HepG2 (cell line): ENCODE results near the gene MPPE1. TPM values are rescaled to one million over a fixed set of nuclear protein-coding genes. Genes with fewer than 3 reads are reported as not detected.
A peak's percentile ranks its signal among the peaks of the same experiment; 100 is the strongest.

Experiments used
- CHD4 ChIP-seq: fragments of 200-600 bp; sonication (generic); IDR thresholded peaks from 2 replicates; pipeline ENCODE4 v1.7.0; 2017; ENCODE audit warnings: mild to moderate bottlenecking, low read length, borderline replicate concordance
- DR1 ChIP-seq: sonication (generic); formaldehyde crosslinking; IDR thresholded peaks from 2 replicates; pipeline ENCODE4 v1.8.0; 2021; ENCODE audit warnings: mild to moderate bottlenecking, missing genetic modification reagents, inconsistent platforms
- KDM2A ChIP-seq: sonication (generic); formaldehyde crosslinking; IDR thresholded peaks from 2 replicates; pipeline ENCODE4 v1.4.0; 2020; ENCODE audit warnings: low read depth, missing genetic modification reagents, borderline replicate concordance
- MIER3 ChIP-seq: IDR thresholded peaks from 2 replicates; pipeline ENCODE4 v1.6.1; 2016; ENCODE audit warnings: missing compliant biosample characterization, borderline replicate concordance
- NFE2L2 ChIP-seq: fragments of 150-350 bp; IDR thresholded peaks from 2 replicates; pipeline ENCODE4 v1.6.1; 2014; ENCODE audit warnings: low read length
- POLR2A ChIP-seq, 2 experiments: IDR thresholded peaks; 2 replicates each; pipeline ENCODE4 v1.6.1; 2011; ENCODE audit warnings: low read depth in 2 of 2, low read length in 2 of 2, mild to moderate bottlenecking in 1 of 2, moderate library complexity in 1 of 2; ENCODE audit not compliant: insufficient read depth in 1 of 2
- RELA ChIP-seq: sonication (generic); formaldehyde crosslinking; IDR thresholded peaks from 2 replicates; pipeline ENCODE4 v1.4.0; 2020; ENCODE audit warnings: missing genetic modification reagents
- SRSF1 ChIP-seq: fragments of 200-400 bp; formaldehyde crosslinking; optimal IDR thresholded peaks from 2 replicates; pipeline ENCODE3; 2017; ENCODE audit warnings: mild to moderate bottlenecking, low read depth, low read length, moderate library complexity
- ZNF33B ChIP-seq: sonication (generic); formaldehyde crosslinking; IDR thresholded peaks from 2 replicates; pipeline ENCODE4 v1.5.1; 2020; ENCODE audit warnings: mild to moderate bottlenecking, missing genetic modification reagents
- ZNF572 ChIP-seq: sonication (generic); formaldehyde crosslinking; IDR thresholded peaks from 2 replicates; pipeline ENCODE4 v1.5.1; 2020; ENCODE audit warnings: mild to moderate bottlenecking, missing genetic modification reagents
- ZNF577 ChIP-seq: sonication (generic); formaldehyde crosslinking; IDR thresholded peaks from 2 replicates; pipeline ENCODE4 v1.4.0; 2020; ENCODE audit warnings: mild to moderate bottlenecking, low read depth, missing genetic modification reagents, borderline replicate concordance
- ZNF839 ChIP-seq: sonication (generic); formaldehyde crosslinking; IDR thresholded peaks from 2 replicates; pipeline ENCODE4 v1.4.0; 2020; ENCODE audit warnings: missing genetic modification reagents, mild to moderate bottlenecking, borderline replicate concordance
- polyA plus RNA-seq, 8 experiments: library from polyadenylated mRNA; depleted of rRNA in 3 of 8; stranded (reverse) in 7 of 8; unstranded in 1 of 8; fragments of >200 nt; fragmentation: Illumina TruSeq in 4 of 8; extraction: Trizol in 4 of 8; gene quantifications; 2 replicates each; pipeline versions ENCODE4 v1.2.1 to v1.2.3, GENCODE V29; 2011 to 2016; ENCODE audit warnings: low read depth in 4 of 8, missing spikeins in 1 of 8, mixed read lengths in 1 of 8; ENCODE audit not compliant: insufficient read depth in 1 of 8
- total RNA-seq, 5 experiments: library from RNA; depleted of rRNA; stranded (reverse); fragments of >200 nt; fragmentation: Illumina TruSeq; extraction: Trizol; gene quantifications; 2 replicates each; pipeline ENCODE4 v1.2.3, GENCODE V29; 2016; ENCODE audit warnings: low read depth in 1 of 5
- TF ChIP-seq, protein P1 (sequence below): sonication (generic); formaldehyde crosslinking; IDR thresholded peaks from 2 replicates; pipeline ENCODE4 v1.4.0; 2020; ENCODE audit warnings: missing genetic modification reagents, mild to moderate bottlenecking, borderline replicate concordance
- TF ChIP-seq, protein P2 (sequence below): IDR thresholded peaks from 2 replicates; pipeline ENCODE4 v1.6.1; 2016; ENCODE audit warnings: mild to moderate bottlenecking, missing biosample characterization, missing genetic modification reagents
- TF ChIP-seq, protein P3 (sequence below): IDR thresholded peaks from 2 replicates; pipeline ENCODE4 v1.6.1; 2018; ENCODE audit warnings: missing genetic modification reagents
- TF ChIP-seq, protein P4 (sequence below): sonication (generic); formaldehyde crosslinking; IDR thresholded peaks from 2 replicates; pipeline ENCODE4 v1.4.0; 2020; ENCODE audit warnings: missing genetic modification reagents
- TF ChIP-seq, protein P5 (sequence below): sonication (generic); formaldehyde crosslinking; IDR thresholded peaks from 2 replicates; pipeline ENCODE4 v1.4.0; 2020; ENCODE audit warnings: mild to moderate bottlenecking, low read depth, missing genetic modification reagents
- TF ChIP-seq, protein P6 (sequence below), 2 experiments: fragments of 450-650 bp in 1 of 2; sonication (generic) in 1 of 2; formaldehyde crosslinking; IDR thresholded peaks; 2 replicates each; pipeline versions ENCODE4 v1.5.0 to v1.8.0; 2020 to 2022; ENCODE audit warnings: mild to moderate bottlenecking in 1 of 2, missing genetic modification reagents in 1 of 2
- TF ChIP-seq, protein P7 (sequence below): sonication (generic); formaldehyde crosslinking; IDR thresholded peaks from 2 replicates; pipeline ENCODE4 v1.4.0; 2020; ENCODE audit warnings: missing genetic modification reagents

Gene MPPE1
- total and polyA plus RNA-seq, 2 of the 13 experiments (the other 11 are each of a cell fraction or from before 2014, with no cell fraction given), result 9.6 to 11.9 TPM

DNA sequence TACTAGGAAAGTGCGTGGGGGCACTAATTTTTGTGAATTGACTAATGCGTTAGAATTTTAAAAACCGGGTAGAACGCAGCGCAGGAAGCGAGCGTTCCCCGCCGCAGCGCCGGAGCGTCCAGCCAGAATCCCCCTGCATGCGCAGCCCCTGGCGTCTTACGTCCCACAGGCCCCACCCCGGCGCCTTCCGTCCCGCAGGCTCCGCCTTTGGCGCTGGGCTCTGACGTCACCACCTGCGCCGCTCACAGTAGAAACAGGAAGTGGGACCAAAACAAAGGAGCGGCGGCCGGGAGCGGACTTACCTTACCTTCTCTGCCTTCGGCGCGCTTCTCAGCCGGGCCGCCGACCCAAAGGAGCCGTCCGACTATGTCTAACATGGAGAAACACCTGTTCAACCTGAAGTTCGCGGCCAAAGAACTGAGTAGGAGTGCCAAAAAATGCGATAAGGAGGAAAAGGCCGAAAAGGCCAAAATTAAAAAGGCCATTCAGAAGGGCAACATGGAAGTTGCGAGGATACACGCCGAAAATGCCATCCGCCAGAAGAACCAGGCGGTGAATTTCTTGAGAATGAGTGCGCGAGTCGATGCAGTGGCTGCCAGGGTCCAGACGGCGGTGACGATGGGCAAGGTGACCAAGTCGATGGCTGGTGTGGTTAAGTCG is 56.8 kb downstream of the MPPE1 start, which contains the start of gene CHMP1B (continued):
- TF ChIP-seq, protein P1, sequence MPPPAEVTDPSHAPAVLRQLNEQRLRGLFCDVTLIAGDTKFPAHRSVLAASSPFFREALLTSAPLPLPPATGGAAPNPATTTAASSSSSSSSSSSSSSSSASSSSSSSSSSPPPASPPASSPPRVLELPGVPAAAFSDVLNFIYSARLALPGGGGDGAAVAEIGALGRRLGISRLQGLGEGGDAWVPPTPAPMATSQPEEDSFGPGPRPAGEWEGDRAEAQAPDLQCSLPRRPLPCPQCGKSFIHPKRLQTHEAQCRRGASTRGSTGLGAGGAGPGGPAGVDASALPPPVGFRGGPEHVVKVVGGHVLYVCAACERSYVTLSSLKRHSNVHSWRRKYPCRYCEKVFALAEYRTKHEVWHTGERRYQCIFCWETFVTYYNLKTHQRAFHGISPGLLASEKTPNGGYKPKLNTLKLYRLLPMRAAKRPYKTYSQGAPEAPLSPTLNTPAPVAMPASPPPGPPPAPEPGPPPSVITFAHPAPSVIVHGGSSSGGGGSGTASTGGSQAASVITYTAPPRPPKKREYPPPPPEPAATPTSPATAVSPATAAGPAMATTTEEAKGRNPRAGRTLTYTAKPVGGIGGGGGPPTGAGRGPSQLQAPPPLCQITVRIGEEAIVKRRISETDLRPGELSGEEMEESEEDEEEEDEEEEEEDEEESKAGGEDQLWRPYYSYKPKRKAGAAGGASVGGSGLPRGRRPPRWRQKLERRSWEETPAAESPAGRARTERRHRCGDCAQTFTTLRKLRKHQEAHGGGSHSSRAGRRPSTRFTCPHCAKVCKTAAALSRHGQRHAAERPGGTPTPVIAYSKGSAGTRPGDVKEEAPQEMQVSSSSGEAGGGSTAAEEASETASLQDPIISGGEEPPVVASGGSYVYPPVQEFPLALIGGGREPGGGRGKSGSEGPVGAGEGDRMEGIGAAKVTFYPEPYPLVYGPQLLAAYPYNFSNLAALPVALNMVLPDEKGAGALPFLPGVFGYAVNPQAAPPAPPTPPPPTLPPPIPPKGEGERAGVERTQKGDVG (CRISPR knock-in tag), result peak; percentile 91; the same call in 1 of the 2 replicates
- TF ChIP-seq ZNF33B, result peak; percentile 74
- peak; percentile 70; the same call in 1 of the 2 replicates for TF ChIP-seq RELA (CRISPR knock-in tag)
- no peak for TF ChIP-seq NFE2L2
- TF ChIP-seq ZNF572 (CRISPR knock-in tag), result no peak
- TF ChIP-seq DR1 (CRISPR knock-in tag), result peak; percentile 68
- TF ChIP-seq, protein P2, sequence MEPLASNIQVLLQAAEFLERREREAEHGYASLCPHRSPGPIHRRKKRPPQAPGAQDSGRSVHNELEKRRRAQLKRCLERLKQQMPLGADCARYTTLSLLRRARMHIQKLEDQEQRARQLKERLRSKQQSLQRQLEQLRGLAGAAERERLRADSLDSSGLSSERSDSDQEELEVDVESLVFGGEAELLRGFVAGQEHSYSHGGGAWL (CRISPR knock-in tag), result peak; percentile 81
- TF ChIP-seq, protein P3, sequence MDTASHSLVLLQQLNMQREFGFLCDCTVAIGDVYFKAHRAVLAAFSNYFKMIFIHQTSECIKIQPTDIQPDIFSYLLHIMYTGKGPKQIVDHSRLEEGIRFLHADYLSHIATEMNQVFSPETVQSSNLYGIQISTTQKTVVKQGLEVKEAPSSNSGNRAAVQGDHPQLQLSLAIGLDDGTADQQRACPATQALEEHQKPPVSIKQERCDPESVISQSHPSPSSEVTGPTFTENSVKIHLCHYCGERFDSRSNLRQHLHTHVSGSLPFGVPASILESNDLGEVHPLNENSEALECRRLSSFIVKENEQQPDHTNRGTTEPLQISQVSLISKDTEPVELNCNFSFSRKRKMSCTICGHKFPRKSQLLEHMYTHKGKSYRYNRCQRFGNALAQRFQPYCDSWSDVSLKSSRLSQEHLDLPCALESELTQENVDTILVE, result peak; percentile 56; the same call in 1 of the 2 replicates
- TF ChIP-seq, protein P4, sequence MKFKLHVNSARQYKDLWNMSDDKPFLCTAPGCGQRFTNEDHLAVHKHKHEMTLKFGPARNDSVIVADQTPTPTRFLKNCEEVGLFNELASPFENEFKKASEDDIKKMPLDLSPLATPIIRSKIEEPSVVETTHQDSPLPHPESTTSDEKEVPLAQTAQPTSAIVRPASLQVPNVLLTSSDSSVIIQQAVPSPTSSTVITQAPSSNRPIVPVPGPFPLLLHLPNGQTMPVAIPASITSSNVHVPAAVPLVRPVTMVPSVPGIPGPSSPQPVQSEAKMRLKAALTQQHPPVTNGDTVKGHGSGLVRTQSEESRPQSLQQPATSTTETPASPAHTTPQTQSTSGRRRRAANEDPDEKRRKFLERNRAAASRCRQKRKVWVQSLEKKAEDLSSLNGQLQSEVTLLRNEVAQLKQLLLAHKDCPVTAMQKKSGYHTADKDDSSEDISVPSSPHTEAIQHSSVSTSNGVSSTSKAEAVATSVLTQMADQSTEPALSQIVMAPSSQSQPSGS, result peak; percentile 91
- peak; percentile 90 for TF ChIP-seq KDM2A (CRISPR knock-in tag)
- TF ChIP-seq, protein P5, sequence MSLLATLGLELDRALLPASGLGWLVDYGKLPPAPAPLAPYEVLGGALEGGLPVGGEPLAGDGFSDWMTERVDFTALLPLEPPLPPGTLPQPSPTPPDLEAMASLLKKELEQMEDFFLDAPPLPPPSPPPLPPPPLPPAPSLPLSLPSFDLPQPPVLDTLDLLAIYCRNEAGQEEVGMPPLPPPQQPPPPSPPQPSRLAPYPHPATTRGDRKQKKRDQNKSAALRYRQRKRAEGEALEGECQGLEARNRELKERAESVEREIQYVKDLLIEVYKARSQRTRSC (CRISPR knock-in tag), result 0 out of 2 replicates have a peak, but pooled peaks have one; percentile 75
- TF ChIP-seq ZNF839 (CRISPR knock-in tag), result no peak
- TF ChIP-seq, protein P6, sequence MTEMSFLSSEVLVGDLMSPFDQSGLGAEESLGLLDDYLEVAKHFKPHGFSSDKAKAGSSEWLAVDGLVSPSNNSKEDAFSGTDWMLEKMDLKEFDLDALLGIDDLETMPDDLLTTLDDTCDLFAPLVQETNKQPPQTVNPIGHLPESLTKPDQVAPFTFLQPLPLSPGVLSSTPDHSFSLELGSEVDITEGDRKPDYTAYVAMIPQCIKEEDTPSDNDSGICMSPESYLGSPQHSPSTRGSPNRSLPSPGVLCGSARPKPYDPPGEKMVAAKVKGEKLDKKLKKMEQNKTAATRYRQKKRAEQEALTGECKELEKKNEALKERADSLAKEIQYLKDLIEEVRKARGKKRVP (CRISPR knock-in tag; IDR thresholded peaks at IDR 0.05), result 0 out of 4 replicates have a peak, but pooled peaks of 1 of the 2 experiments have one; percentile 76
- peak; percentile 84; the same call in 1 of the 2 replicates for TF ChIP-seq MIER3 (CRISPR knock-in tag)
- peak; percentile 61 for TF ChIP-seq SRSF1
- TF ChIP-seq, protein P7, sequence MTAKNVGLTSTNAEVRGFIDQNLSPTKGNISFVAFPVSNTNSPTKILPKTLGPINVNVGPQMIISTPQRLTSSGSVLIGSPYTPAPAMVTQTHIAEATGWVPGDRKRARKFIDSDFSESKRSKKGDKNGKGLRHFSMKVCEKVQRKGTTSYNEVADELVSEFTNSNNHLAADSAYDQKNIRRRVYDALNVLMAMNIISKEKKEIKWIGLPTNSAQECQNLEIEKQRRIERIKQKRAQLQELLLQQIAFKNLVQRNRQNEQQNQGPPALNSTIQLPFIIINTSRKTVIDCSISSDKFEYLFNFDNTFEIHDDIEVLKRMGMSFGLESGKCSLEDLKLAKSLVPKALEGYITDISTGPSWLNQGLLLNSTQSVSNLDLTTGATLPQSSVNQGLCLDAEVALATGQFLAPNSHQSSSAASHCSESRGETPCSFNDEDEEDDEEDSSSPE (CRISPR knock-in tag), result peak; percentile 66
- no peak for TF ChIP-seq CHD4
- no peak for TF ChIP-seq ZNF577 (CRISPR knock-in tag)
- peak; percentile 93 to 96 for TF ChIP-seq POLR2A (IDR thresholded peaks at IDR 0.05; ENCODE audit: insufficient read depth in 1 of 2, low read depth in 2 of 2, low read length in 2 of 2)
